Stimulated activated CD4-positive, alpha-beta T cell treated with anti-CD3 and anti-CD28 coated beads, Interleukin-1b, Interleukin-23, amount 100 ng/mL, for 4 hours (primary cell): Measurements from ENCODE around the gene UGT1A7.

Source experiments
- DNase-seq, 2 donors: peaks; one replicate each; pipeline ENCODE4 v3.0.0-alpha.2; 2020; ENCODE audit warnings: low read depth in 2 of 2

The UGT1A7 gene

GRCh38 chr2:233761040-233761769 lies 79.5 kb downstream of the UGT1A7 start:
- DNase-seq, result no peak

GRCh38 chr2:233764264-233764663 lies 82.6 kb downstream of the UGT1A7 start:
- DNase-seq, result no peak

- DNase-seq, result no peak
Measured at GRCh38 chr2:233764761-233765160, 83.1 kb downstream of the UGT1A7 start.

- DNase-seq, result no peak
Measured at GRCh38 chr2:233766416-233766815, 84.7 kb downstream of the UGT1A7 start.

GRCh38 chr2:233768076-233768475 lies 86.4 kb downstream of the UGT1A7 start:
- no peak for DNase-seq

- no peak for DNase-seq
Measured at GRCh38 chr2:233769260-233769659, 87.6 kb downstream of the UGT1A7 start.

- no peak for DNase-seq
Measured at GRCh38 chr2:233772153-233772552, 90.5 kb downstream of the UGT1A7 start.

- DNase-seq, result no peak
Measured at GRCh38 chr2:233772583-233772982, 90.9 kb downstream of the UGT1A7 start.

GRCh38 chr2:233773854-233774253 lies 92.2 kb downstream of the UGT1A7 start:
- no peak for DNase-seq

GRCh38 chr2:233775414-233775813 lies 93.7 kb downstream of the UGT1A7 start:
- DNase-seq, result no peak

- DNase-seq, result no peak
Measured at GRCh38 chr2:233778030-233778429, 96.3 kb downstream of the UGT1A7 start, which contains the start of gene MROH2A. Gene MROH2A, plus strand, starts transcription at chr2:233778330. Its CDS starts 1,029 bp downstream, at chr2:233779359.

GRCh38 chr2:233779722-233780121 lies 98.0 kb downstream of the UGT1A7 start:
- no peak for DNase-seq

- no peak for DNase-seq
Measured at GRCh38 chr2:233780771-233781170, 99.1 kb downstream of the UGT1A7 start.

- no peak for DNase-seq
Measured at GRCh38 chr2:233789554-233789953, 107.9 kb downstream of the UGT1A7 start.

GRCh38 chr2:233791151-233791882 lies 109.6 kb downstream of the UGT1A7 start:
- no peak for DNase-seq

GRCh38 chr2:233791883-233792329 lies 110.2 kb downstream of the UGT1A7 start:
- no peak for DNase-seq

- DNase-seq, result no peak
Measured at GRCh38 chr2:233792720-233793119, 111.0 kb downstream of the UGT1A7 start.

- DNase-seq, result no peak
Measured at GRCh38 chr2:233793465-233794127, 111.9 kb downstream of the UGT1A7 start.

- DNase-seq, result no peak
Measured at GRCh38 chr2:233794128-233794658, 112.5 kb downstream of the UGT1A7 start.

GRCh38 chr2:233795735-233796171 lies 114.1 kb downstream of the UGT1A7 start:
- DNase-seq, result no peak

- no peak for DNase-seq
Measured at GRCh38 chr2:233796254-233796653, 114.6 kb downstream of the UGT1A7 start.
